ENCODE results near the gene GAL3ST1.

Gene GAL3ST1

DNA sequence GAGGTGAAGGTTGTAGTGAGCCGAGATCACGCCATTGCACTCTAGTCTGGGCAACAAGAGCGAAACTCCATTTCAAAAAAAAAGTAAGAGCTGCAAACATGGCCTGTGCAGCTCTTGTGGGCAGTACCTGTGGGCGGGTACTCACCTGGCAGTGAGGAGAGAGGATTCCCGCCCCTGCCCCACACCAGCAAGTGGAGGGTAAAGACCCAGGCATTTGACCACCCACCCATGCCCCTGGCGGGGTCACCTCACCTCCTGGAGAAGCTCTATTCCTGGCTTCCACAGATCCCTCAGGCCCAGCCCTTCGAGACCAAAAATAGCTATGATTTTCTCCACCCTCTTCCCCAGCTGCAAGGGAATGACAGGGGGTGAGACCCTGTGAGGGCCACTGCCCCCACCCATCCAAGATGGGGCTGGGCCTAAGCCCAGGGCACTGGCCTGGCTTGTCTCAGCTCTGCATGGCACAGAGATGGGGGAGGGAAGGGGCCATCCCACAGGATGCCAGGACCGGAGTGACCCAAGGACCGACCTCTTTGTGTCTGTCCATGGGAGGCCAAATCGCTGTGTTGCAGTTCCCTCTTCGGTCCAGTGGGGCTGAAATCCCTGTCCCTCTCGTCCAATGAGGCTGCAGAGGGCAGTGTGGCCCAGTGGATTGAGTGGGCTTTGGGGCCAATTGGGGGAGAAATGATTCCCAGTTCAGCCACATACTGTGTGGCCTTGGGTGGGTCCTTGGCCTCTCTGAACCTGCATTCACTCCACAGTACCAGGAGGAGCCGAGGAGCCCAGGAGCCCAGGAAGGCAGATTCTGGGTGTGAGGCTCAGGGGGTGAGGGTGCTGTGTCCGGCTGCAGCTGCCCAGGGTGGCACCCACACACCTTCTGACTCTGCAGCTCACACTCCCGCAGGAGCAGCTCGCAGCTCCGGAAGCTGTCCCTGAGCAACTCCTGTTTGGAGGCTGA is 42.5 kb downstream of the GAL3ST1 start:
- no peak for DNase-seq (ENCODE audit: low spot score)

DNA sequence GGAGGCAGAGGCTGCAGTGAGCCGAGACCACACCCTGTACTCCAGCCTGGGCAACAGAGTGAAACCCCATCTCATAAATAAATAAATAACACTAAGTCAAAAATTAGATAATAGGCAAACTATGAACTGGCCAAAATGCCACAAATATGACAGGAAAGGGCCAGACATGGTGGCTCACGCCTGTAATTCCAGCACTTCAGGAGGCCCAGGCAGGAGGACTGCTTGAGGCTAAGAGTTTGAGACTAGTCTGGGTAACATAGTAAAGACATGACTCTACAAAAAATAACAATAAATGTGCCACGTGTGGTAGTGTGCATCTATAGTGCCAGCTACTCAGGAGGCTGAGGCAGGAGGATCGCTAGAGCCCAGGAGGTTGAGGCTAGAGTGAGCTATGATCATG is 47.8 kb downstream of the GAL3ST1 start:
- no peak for DNase-seq (ENCODE audit: low spot score)

DNA sequence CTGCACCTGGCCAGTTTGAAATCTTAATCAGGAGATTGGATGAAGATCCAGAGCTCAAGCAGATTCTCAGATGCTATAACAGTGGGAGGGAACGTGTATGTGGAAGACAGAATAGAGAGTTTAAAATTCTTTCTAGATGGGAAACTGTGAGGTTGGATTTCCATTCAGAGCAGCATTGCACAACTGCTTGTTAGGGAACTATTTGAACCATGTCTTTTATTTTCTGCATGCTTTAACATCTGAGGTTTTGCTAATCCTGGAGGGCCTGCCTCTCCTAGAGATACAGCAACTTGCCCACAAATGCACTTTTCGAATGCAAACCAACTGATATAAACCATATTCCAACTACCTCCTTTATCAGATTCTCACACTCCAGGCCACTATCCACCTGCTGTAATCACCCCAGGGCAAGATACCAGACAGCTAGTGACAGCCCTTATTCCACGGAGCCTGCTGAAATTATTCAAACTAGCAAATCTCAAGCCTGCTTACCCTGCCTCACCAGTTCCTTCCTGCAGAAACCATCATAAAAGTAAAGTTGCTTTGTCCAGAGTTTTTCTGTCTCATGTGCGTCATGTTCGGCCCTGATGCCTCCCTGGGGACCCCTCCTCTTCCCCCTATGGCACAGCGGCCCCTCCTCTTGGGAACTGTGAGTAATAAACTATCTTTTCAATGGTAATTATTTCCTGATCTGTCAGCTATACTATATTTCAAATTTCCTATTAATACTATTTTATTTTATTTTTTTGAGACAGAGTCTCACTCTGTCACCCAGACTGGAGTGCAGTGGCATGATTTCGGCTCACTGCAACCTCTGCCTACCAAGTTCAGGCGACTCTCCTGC is 50.6 kb downstream of the GAL3ST1 start:
- DNase-seq (ENCODE audit: low spot score): no peak

- no peak for DNase-seq (ENCODE audit: low spot score)
Observed at GRCh38 chr22:30521368-30522156, 52.9 kb downstream of the GAL3ST1 start.

GRCh38 chr22:30519842-30520425 is 54.5 kb downstream of the GAL3ST1 start:
- DNase-seq (ENCODE audit: low spot score): no peak

DNA sequence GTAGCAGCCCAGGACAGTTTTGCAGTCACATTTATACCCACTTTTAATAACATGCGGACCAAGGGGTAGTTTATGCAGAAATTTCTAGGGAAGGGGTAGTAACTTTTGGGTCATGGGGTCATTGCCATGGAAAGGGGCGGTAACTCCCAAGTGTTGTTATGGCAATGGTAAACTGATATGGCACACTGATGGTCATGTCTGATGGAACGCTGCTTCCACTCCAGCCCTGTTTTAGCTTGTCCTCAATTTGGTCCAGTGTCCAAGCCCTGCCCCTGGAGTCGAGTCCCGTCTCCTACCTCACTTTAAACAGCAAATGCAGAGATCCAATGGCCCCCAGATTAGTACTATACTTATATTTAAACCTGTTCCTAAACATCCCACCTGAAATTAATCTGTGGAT is 57.7 kb downstream of the GAL3ST1 start:
- no peak for DNase-seq (ENCODE audit: low spot score)

- no peak for DNase-seq (ENCODE audit: low spot score)
Observed at GRCh38 chr22:30516273-30516672, 58.2 kb downstream of the GAL3ST1 start.

DNA sequence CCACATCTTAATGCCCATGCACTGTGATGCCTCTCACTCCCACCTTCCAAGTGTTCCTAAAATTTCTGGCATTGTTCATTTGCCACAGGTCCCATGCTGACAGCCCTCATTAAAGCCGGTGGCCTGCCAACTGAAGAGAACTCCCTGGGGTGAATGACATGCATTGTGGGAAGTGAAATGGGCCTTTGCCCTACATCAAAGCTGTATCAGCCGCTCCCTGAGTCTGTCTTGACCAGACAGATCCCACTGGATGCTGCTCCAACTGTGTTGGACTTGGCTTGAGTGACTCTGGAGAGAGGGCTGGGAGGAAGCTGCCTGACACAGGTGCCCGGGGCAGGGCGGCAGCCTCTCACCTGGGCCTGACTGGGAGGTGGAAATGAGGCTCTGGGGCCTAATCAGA is 60.2 kb downstream of the GAL3ST1 start:
- no peak for DNase-seq (ENCODE audit: low spot score)

- no peak for DNase-seq (ENCODE audit: low spot score)
Observed at GRCh38 chr22:30513462-30513861, 61.0 kb downstream of the GAL3ST1 start.

GRCh38 chr22:30511911-30512310 is 62.6 kb downstream of the GAL3ST1 start:
- no peak for DNase-seq (ENCODE audit: low spot score)

DNA sequence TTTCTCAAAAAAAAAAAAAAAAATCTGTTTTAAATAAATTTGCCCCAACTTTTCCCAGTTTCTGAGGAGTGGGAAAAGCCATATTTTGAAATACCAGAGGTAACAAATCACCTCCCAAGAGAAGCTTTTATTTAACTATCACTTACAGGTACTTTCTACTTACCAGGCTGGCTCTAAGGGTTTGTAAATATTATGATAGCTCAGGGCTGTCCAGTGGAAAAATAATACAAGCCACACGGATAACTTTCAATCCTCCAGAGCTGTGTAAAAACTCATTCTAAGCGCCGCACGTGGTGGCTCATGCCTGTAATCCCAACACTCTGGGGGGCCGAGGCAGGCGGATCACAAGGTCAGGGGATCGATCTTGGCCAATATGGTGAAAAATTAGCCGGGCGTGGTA is 63.4 kb downstream of the GAL3ST1 start:
- DNase-seq (ENCODE audit: low spot score): no peak

- no peak for DNase-seq (ENCODE audit: low spot score)
Observed at GRCh38 chr22:30508216-30508615, 66.2 kb downstream of the GAL3ST1 start.

GRCh38 chr22:30507670-30508069 is 66.8 kb downstream of the GAL3ST1 start:
- no peak for DNase-seq (ENCODE audit: low spot score)

DNA sequence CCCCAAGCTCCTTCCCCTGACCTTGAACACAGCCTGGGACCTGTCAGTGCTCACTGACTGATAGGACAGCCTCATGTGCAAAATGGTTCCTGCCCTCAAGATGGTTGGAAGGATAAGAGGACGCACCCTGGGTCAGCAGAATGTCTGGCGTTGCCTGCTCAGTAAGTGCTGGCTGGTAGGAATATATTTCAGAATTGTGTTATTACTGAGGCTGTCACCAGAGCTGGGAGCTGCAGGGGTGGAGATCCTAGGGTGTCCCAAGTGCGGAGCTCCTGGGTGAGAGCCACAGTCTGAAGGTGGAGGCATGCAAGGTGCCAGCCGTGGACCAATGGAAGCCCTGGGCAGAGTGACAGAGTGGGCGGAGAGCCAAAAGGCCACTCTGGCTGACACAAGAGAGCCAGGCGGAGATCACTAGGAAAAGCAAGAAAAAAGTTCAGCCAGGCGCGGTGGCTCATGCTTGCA is 67.9 kb downstream of the GAL3ST1 start:
- DNase-seq (ENCODE audit: low spot score): no peak
